H9 (cell line): ENCODE data around the gene CTIF. TPM values are rescaled to one million over a fixed set of nuclear protein-coding genes. Genes with fewer than 3 reads are reported as not detected.

Experiments used
- DNase-seq: peaks from one replicate; pipeline ENCODE4 v3.0.0-alpha.2; 2017
- H2AFZ ChIP-seq: one replicate; pipeline ENCODE4 v1.6.1; 2013; ENCODE audit warnings: mild to moderate bottlenecking, low read length, control low read depth, moderate library complexity
- H2AK5ac ChIP-seq: 2 replicates; pipeline ENCODE4 v1.6.1; 2013; ENCODE audit warnings: low read length, control low read depth, mixed read lengths; ENCODE audit not compliant: insufficient read length
- H2BK120ac ChIP-seq: one replicate; pipeline ENCODE4 v1.6.1; 2013; ENCODE audit warnings: low read depth, mild to moderate bottlenecking, low read length, control low read depth, inconsistent platforms; ENCODE audit not compliant: poor library complexity, severe bottlenecking
- H2BK12ac ChIP-seq: 2 replicates; pipeline ENCODE4 v1.6.1; 2013; ENCODE audit warnings: low read length, control low read depth, mixed read lengths, low read depth; ENCODE audit not compliant: insufficient read length
- H2BK15ac ChIP-seq: 2 replicates; pipeline ENCODE4 v1.6.1; 2013; ENCODE audit warnings: low read depth, low read length, control low read depth
- H2BK20ac ChIP-seq: one replicate; pipeline ENCODE4 v1.6.1; 2013; ENCODE audit warnings: low read depth, mild to moderate bottlenecking, low read length, control low read depth, inconsistent platforms; ENCODE audit not compliant: poor library complexity, severe bottlenecking
- H2BK5ac ChIP-seq: 2 replicates; pipeline ENCODE4 v1.6.1; 2013; ENCODE audit warnings: low read length, control low read depth, mixed read lengths; ENCODE audit not compliant: insufficient read length
- H3K14ac ChIP-seq: 2 replicates; pipeline ENCODE4 v1.6.1; 2013; ENCODE audit warnings: low read length, control low read depth; ENCODE audit not compliant: insufficient read depth
- H3K18ac ChIP-seq: 2 replicates; pipeline ENCODE4 v1.6.1; 2013; ENCODE audit warnings: low read depth, mild to moderate bottlenecking, mixed read lengths, low read length, control low read depth; ENCODE audit not compliant: insufficient read length
- H3K23ac ChIP-seq: 2 replicates; pipeline ENCODE4 v1.6.1; 2013; ENCODE audit warnings: low read length, control low read depth, mixed read lengths, low read depth; ENCODE audit not compliant: insufficient read length
- H3K23me2 ChIP-seq: 2 replicates; pipeline ENCODE4 v1.6.1; 2013; ENCODE audit warnings: low read depth, mild to moderate bottlenecking, mixed read lengths, low read length, control low read depth; ENCODE audit not compliant: insufficient read length, poor library complexity, severe bottlenecking
- H3K27ac ChIP-seq: 2 replicates; pipeline ENCODE4 v1.5.1; 2013; ENCODE audit warnings: low read length, control low read depth, mixed read lengths, low read depth; ENCODE audit not compliant: insufficient read length
- H3K27me3 ChIP-seq: 2 replicates; pipeline ENCODE4 v1.6.1; 2013; ENCODE audit warnings: low read length, control low read depth, inconsistent platforms; ENCODE audit not compliant: insufficient read depth
- H3K4ac ChIP-seq: 2 replicates; pipeline ENCODE4 v1.6.1; 2013; ENCODE audit warnings: low read depth, mild to moderate bottlenecking, control low read depth, inconsistent platforms, low read length, moderate library complexity
- H3K4me1 ChIP-seq: 2 replicates; pipeline ENCODE4 v1.6.1; 2013; ENCODE audit warnings: low read length, control low read depth, inconsistent platforms; ENCODE audit not compliant: insufficient read depth
- H3K4me2 ChIP-seq: 2 replicates; pipeline ENCODE4 v1.6.1; 2013; ENCODE audit warnings: low read length, control low read depth, mixed read lengths; ENCODE audit not compliant: insufficient read length, insufficient read depth
- H3K56ac ChIP-seq: 2 replicates; pipeline ENCODE4 v1.6.1; 2013; ENCODE audit warnings: low read depth, mild to moderate bottlenecking, mixed read lengths, low read length, control low read depth; ENCODE audit not compliant: insufficient read length
- H3K79me1 ChIP-seq: 2 replicates; pipeline ENCODE4 v1.6.1; 2013; ENCODE audit warnings: low read depth, mild to moderate bottlenecking, moderate library complexity, low read length, control low read depth, inconsistent platforms; ENCODE audit not compliant: insufficient read depth, poor library complexity, severe bottlenecking
- H3K79me2 ChIP-seq: 2 replicates; pipeline ENCODE4 v1.6.1; 2013; ENCODE audit warnings: low read length, control low read depth, inconsistent platforms; ENCODE audit not compliant: insufficient read depth
- H3K9ac ChIP-seq: 2 replicates; pipeline ENCODE4 v1.6.1; 2013; ENCODE audit warnings: low read length, control low read depth, mixed read lengths; ENCODE audit not compliant: insufficient read length; ENCODE audit errors: extremely low read depth
- H3K9me3 ChIP-seq: one replicate; pipeline ENCODE4 v1.6.1; 2013; ENCODE audit warnings: low read depth, low read length, inconsistent platforms; ENCODE audit not compliant: control insufficient read depth
- H3T11ph ChIP-seq: one replicate; pipeline ENCODE4 v1.6.1; 2013; ENCODE audit warnings: mild to moderate bottlenecking, low read length, control low read depth, inconsistent platforms
- H4K20me1 ChIP-seq: one replicate; pipeline ENCODE4 v1.6.1; 2013; ENCODE audit not compliant: control insufficient read depth, insufficient read length, insufficient read depth
- H4K5ac ChIP-seq: 2 replicates; pipeline ENCODE4 v1.6.1; 2013; ENCODE audit warnings: low read depth, mild to moderate bottlenecking, mixed read lengths, low read length, control low read depth; ENCODE audit not compliant: insufficient read length
- H4K8ac ChIP-seq: replicated peaks from 2 replicates; pipeline ENCODE4 v1.6.1; 2013; ENCODE audit warnings: low read length, control low read depth, mixed read lengths, low read depth; ENCODE audit not compliant: insufficient read length
- H4K91ac ChIP-seq: 2 replicates; pipeline ENCODE4 v1.6.1; 2013; ENCODE audit warnings: low read depth, mild to moderate bottlenecking, moderate library complexity, mixed read lengths, low read length, control low read depth; ENCODE audit not compliant: insufficient read length
- H3K27ac Mint-ChIP-seq, 3 experiments: 2 replicates in 2 of 3; 3 replicates in 1 of 3; pipeline ENCODE4 v1.8.0; 2020 to 2021; ENCODE audit warnings: mixed read lengths in 3 of 3, mild to moderate bottlenecking in 1 of 3, moderate library complexity in 1 of 3
- H3K27me3 Mint-ChIP-seq: 2 replicates; pipeline ENCODE4 v1.8.0; 2021; ENCODE audit warnings: low read depth, mild to moderate bottlenecking, moderate library complexity, mixed read lengths
- H3K36me3 Mint-ChIP-seq, 3 experiments: 2 replicates in 2 of 3; 3 replicates in 1 of 3; pipeline ENCODE4 v1.8.0; 2020 to 2021; ENCODE audit warnings: low read depth in 3 of 3, mixed read lengths in 3 of 3; ENCODE audit not compliant: insufficient read depth in 1 of 3
- H3K4me1 Mint-ChIP-seq, 2 experiments: 2 replicates each; pipeline ENCODE4 v1.8.0; 2020; ENCODE audit warnings: mixed read lengths in 2 of 2
- H3K4me3 Mint-ChIP-seq, 2 experiments: 2 replicates in 1 of 2; 3 replicates in 1 of 2; pipeline ENCODE4 v1.8.0; 2020 to 2021; ENCODE audit warnings: mild to moderate bottlenecking in 2 of 2, mixed read lengths in 2 of 2, moderate library complexity in 1 of 2
- H3K9me3 Mint-ChIP-seq, 2 experiments: 2 replicates in 1 of 2; 3 replicates in 1 of 2; pipeline ENCODE4 v1.8.0; 2020; ENCODE audit warnings: mild to moderate bottlenecking in 2 of 2, mixed read lengths in 2 of 2, moderate library complexity in 1 of 2
- CTCF ChIP-seq: fragments of 200-600 bp; sonication (generic); conservative IDR thresholded peaks from 3 replicates; pipeline ENCODE4 v1.8.0; 2021; ENCODE audit warnings: antibody characterized with exemption, mild to moderate bottlenecking
- WGBS: extraction: QIAGEN DNeasy Blood & Tissue Kit; methylation state at CpG from one replicate; pipeline ENCODE4 v1.1.7; 2013; ENCODE audit warnings: missing lambda C conversion rate, low lambda C conversion rate, mixed read lengths; ENCODE audit not compliant: insufficient read length; ENCODE audit errors: extremely low coverage; 5-methylcytosine and 5-hydroxymethylcytosine counted together
- total RNA-seq: library from RNA; stranded (reverse); gene quantifications from 2 replicates; pipeline ENCODE4 v1.2.1, GENCODE V29; 2021

Gene CTIF
- total RNA-seq, 1 experiment from 2014 or later, result 15.8 TPM

- H4K5ac ChIP-seq, result no peak overlapping the region
- H3K79me2 ChIP-seq, result no peaks in the 10 kb centered on the region
- H4K91ac ChIP-seq, result no peak overlapping the region
- no peaks in the 10 kb centered on the region for H3K9me3 ChIP-seq
- H3T11ph ChIP-seq, result no peak overlapping the region
- no peak overlapping the region for H3K14ac ChIP-seq
- no peaks in the 10 kb centered on the region for H3K79me1 ChIP-seq
- H3K23ac ChIP-seq, result no peak overlapping the region
- no peak overlapping the region for H2BK20ac ChIP-seq
- H2BK15ac ChIP-seq, result no peak overlapping the region
- Mint-ChIP-seq H3K4me1 (peaks cover 0 to 9% of the 10 kb centered on the region in 2 experiments; a peak in 2 of 4 replicates), H3K4me3 (no peak overlapping the region), H3K36me3 (no peaks in the 10 kb centered on the region; a peak in 3 of 7 replicates), H3K27ac (no peak overlapping the region), H3K27me3 (no peaks in the 10 kb centered on the region), H3K9me3 (no peaks in the 10 kb centered on the region)
- H3K9ac ChIP-seq, result no peak overlapping the region
- no peak overlapping the region for H2BK5ac ChIP-seq
- H3K18ac ChIP-seq, result no peak overlapping the region
- H2AK5ac ChIP-seq, result no peak overlapping the region
- H3K4me2 ChIP-seq, result no peak overlapping the region
- no peak overlapping the region for H3K4ac ChIP-seq
- H3K56ac ChIP-seq, result no peak overlapping the region
- no peaks in the 10 kb centered on the region for H3K27me3 ChIP-seq
- no peak overlapping the region for H2AFZ ChIP-seq
- no peak overlapping the region for H2BK12ac ChIP-seq
- no peak overlapping the region for H2BK120ac ChIP-seq
- WGBS, result no CpG with 5 or more reads among the region's 9 CpGs
- H3K27ac ChIP-seq, result no peak overlapping the region
- H3K23me2 ChIP-seq, result no peaks in the 10 kb centered on the region
- H4K20me1 ChIP-seq, result no peaks in the 10 kb centered on the region
- no peak for DNase-seq
- no peak for TF ChIP-seq CTCF
- no peaks in the 10 kb centered on the region for H3K4me1 ChIP-seq
- H4K8ac ChIP-seq, result no peak overlapping the region
These were observed 259.0 kb downstream of the CTIF start for GRCh38 chr18:48797841-48798255.
